GM23338 (cell line): ENCODE results near the gene RBP4. TPM values are rescaled to one million over a fixed set of nuclear protein-coding genes. Genes with fewer than 3 reads are reported as not detected.

Source experiments
- ATAC-seq: fragments of 200-7000 bp; cut with Tn5 transposase; 3 replicates; pipeline ENCODE4 v1.9.1; 2020
- DNase-seq: peaks from one replicate; pipeline ENCODE4 v3.0.0-alpha.2; 2015; ENCODE audit warnings: low spot score
- H2AFZ ChIP-seq: fragments of 200-600 bp; sonication (generic); 2 replicates; pipeline ENCODE4 v1.8.0; 2016; ENCODE audit warnings: antibody characterized with exemption, mild to moderate bottlenecking, moderate library complexity
- H3F3A ChIP-seq: fragments of 200-600 bp; sonication (generic); replicated peaks from 2 replicates; pipeline ENCODE4 v1.8.0; 2017; ENCODE audit warnings: antibody characterized with exemption, mixed run types, low read depth
- H3K27ac ChIP-seq: fragments of 200-600 bp; sonication (generic); 2 replicates; pipeline ENCODE4 v1.6.1; 2016; ENCODE audit warnings: low read depth
- H3K27me3 ChIP-seq: fragments of 200-600 bp; sonication (generic); 2 replicates; pipeline ENCODE4 v1.8.0; 2016; ENCODE audit warnings: mild to moderate bottlenecking, mixed run types, moderate library complexity; ENCODE audit not compliant: insufficient read depth
- H3K36me3 ChIP-seq: fragments of 200-600 bp; sonication (generic); 2 replicates; pipeline ENCODE4 v1.8.0; 2016; ENCODE audit warnings: mild to moderate bottlenecking; ENCODE audit not compliant: insufficient read depth
- H3K4me1 ChIP-seq: fragments of 200-600 bp; sonication (generic); 2 replicates; pipeline ENCODE4 v1.8.0; 2016; ENCODE audit warnings: mild to moderate bottlenecking, moderate library complexity; ENCODE audit not compliant: insufficient read depth
- H3K4me2 ChIP-seq: fragments of 200-600 bp; sonication (generic); 2 replicates; pipeline ENCODE4 v1.7.1; 2017; ENCODE audit warnings: mixed run types
- H3K4me3 ChIP-seq: fragments of 200-600 bp; sonication (generic); 2 replicates; pipeline ENCODE4 v1.6.1; 2016; ENCODE audit warnings: mixed run types
- H3K79me2 ChIP-seq: fragments of 200-600 bp; sonication (generic); replicated peaks from 2 replicates; pipeline ENCODE4 v1.8.0; 2017; ENCODE audit warnings: mild to moderate bottlenecking; ENCODE audit not compliant: insufficient read depth
- H3K9me2 ChIP-seq: fragments of 200-600 bp; sonication (generic); 2 replicates; pipeline ENCODE4 v1.8.0; 2017; ENCODE audit not compliant: insufficient read depth
- H4K20me1 ChIP-seq: fragments of 200-600 bp; sonication (generic); replicated peaks from 2 replicates; pipeline ENCODE4 v1.8.0; 2017; ENCODE audit warnings: mild to moderate bottlenecking; ENCODE audit not compliant: insufficient read depth
- H3K27ac Mint-ChIP-seq: 2 replicates; pipeline ENCODE4 v1.8.0; 2020; ENCODE audit warnings: inconsistent platforms, mild to moderate bottlenecking, moderate library complexity, mixed read lengths
- H3K27me3 Mint-ChIP-seq: 3 replicates; pipeline ENCODE4 v1.8.0; 2022; ENCODE audit warnings: low read depth, mild to moderate bottlenecking, moderate library complexity, mixed read lengths, inconsistent platforms; ENCODE audit not compliant: insufficient read depth, poor library complexity
- H3K36me3 Mint-ChIP-seq: 3 replicates; pipeline ENCODE4 v1.8.0; 2021; ENCODE audit warnings: low read depth, mild to moderate bottlenecking, inconsistent platforms, moderate library complexity, mixed read lengths
- H3K4me1 Mint-ChIP-seq: 3 replicates; pipeline ENCODE4 v1.8.0; 2020; ENCODE audit warnings: mild to moderate bottlenecking, inconsistent platforms, mixed read lengths
- H3K4me3 Mint-ChIP-seq: 3 replicates; pipeline ENCODE4 v1.8.0; 2021; ENCODE audit warnings: moderate library complexity, mild to moderate bottlenecking, inconsistent platforms, mixed read lengths
- H3K9me3 Mint-ChIP-seq: 3 replicates; pipeline ENCODE4 v1.8.0; 2020; ENCODE audit warnings: moderate library complexity, mild to moderate bottlenecking, inconsistent platforms, mixed read lengths
- CREB1 ChIP-seq: fragments of 250-450 bp; sonication (Bioruptor Pico); IDR thresholded peaks from 2 replicates; pipeline ENCODE4 v1.5.0; 2020; ENCODE audit warnings: low read depth, mild to moderate bottlenecking, moderate library complexity
- JUNB ChIP-seq: IDR thresholded peaks from one replicate; pipeline ENCODE4 v1.6.1; 2016; ENCODE audit warnings: antibody characterized with exemption; ENCODE audit not compliant: unreplicated experiment
- POLR2AphosphoS5 ChIP-seq: IDR thresholded peaks from 2 replicates; pipeline ENCODE4 v1.6.1; 2016; ENCODE audit warnings: antibody characterized with exemption, low read depth
- STAT1 ChIP-seq: IDR thresholded peaks from one replicate; pipeline ENCODE4 v1.6.1; 2016; ENCODE audit warnings: antibody characterized with exemption; ENCODE audit not compliant: unreplicated experiment
- ZNF331 ChIP-seq: fragments of 250-450 bp; sonication (Bioruptor Pico); IDR thresholded peaks from 2 replicates; pipeline ENCODE4 v1.5.0; 2020; ENCODE audit warnings: low read depth, mild to moderate bottlenecking, moderate library complexity
- ZNF462 ChIP-seq: fragments of 250-450 bp; sonication (Bioruptor Pico); IDR thresholded peaks from 2 replicates; pipeline ENCODE4 v1.5.0; 2020; ENCODE audit warnings: mild to moderate bottlenecking, moderate library complexity
- polyA plus RNA-seq: library from polyadenylated mRNA; unstranded; fragments of >200 nt; fragmentation: Nextera tagmentation; extraction: Ambion mirVana; gene quantifications from 2 replicates; pipeline ENCODE4 v1.2.1, GENCODE V29; 2016
- total RNA-seq: library from RNA; depleted of rRNA; stranded (reverse); fragments of >200 nt; shearing (Covaris generic); gene quantifications from 2 replicates; pipeline ENCODE4 v1.2.3, GENCODE V29; 2014
- TF ChIP-seq, protein P1 (sequence below), 2 experiments: fragments of 200-600 bp in 1 of 2; sonication (generic) in 1 of 2; conservative IDR thresholded peaks; 2 replicates each; pipeline versions ENCODE4 v1.5.1 to v1.6.1; 2016 to 2017; ENCODE audit warnings: antibody characterized with exemption in 2 of 2, low read depth in 2 of 2, mild to moderate bottlenecking in 2 of 2, moderate library complexity in 1 of 2
- TF ChIP-seq, protein P2 (sequence below): IDR thresholded peaks from 2 replicates; pipeline ENCODE4 v1.6.1; 2016; ENCODE audit warnings: antibody characterized with exemption
- TF ChIP-seq, protein P3 (sequence below): IDR thresholded peaks from one replicate; pipeline ENCODE4 v1.6.1; 2018; ENCODE audit warnings: antibody characterized with exemption; ENCODE audit not compliant: unreplicated experiment

RBP4 gene
- total and polyA plus RNA-seq, 2 experiments from 2014 or later, result 0.79 to 1.0 TPM

GRCh38 chr10:93570383-93570782, 30.7 kb downstream of the RBP4 start:
- H3K4me1 ChIP-seq, result peaks cover 6% of the 10 kb centered on the region
- no peak overlapping the region for H3K4me3 ChIP-seq
- DNase-seq (peak; percentile 18), ATAC-seq (no peak)
- no peaks in the 10 kb centered on the region for H3K36me3 ChIP-seq
- Mint-ChIP-seq H3K9me3 (no peaks in the 10 kb centered on the region), H3K27me3 (peaks cover 51% of the 10 kb centered on the region), H3K36me3 (no peaks in the 10 kb centered on the region), H3K27ac (no peak overlapping the region), H3K4me1 (peaks cover 14% of the 10 kb centered on the region), H3K4me3 (no peak overlapping the region)
- no peak overlapping the region for H2AFZ ChIP-seq
- no peaks in the 10 kb centered on the region for H3K9me2 ChIP-seq
- peaks cover 7% of the 10 kb centered on the region; the same call in 1 of the 2 replicates for H3F3A ChIP-seq
- H3K79me2 ChIP-seq, result no peaks in the 10 kb centered on the region
- no peak overlapping the region for H3K4me2 ChIP-seq
- no peak overlapping the region for H3K27ac ChIP-seq
- TF ChIP-seq, protein P1, sequence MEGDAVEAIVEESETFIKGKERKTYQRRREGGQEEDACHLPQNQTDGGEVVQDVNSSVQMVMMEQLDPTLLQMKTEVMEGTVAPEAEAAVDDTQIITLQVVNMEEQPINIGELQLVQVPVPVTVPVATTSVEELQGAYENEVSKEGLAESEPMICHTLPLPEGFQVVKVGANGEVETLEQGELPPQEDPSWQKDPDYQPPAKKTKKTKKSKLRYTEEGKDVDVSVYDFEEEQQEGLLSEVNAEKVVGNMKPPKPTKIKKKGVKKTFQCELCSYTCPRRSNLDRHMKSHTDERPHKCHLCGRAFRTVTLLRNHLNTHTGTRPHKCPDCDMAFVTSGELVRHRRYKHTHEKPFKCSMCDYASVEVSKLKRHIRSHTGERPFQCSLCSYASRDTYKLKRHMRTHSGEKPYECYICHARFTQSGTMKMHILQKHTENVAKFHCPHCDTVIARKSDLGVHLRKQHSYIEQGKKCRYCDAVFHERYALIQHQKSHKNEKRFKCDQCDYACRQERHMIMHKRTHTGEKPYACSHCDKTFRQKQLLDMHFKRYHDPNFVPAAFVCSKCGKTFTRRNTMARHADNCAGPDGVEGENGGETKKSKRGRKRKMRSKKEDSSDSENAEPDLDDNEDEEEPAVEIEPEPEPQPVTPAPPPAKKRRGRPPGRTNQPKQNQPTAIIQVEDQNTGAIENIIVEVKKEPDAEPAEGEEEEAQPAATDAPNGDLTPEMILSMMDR (conservative IDR thresholded peaks at IDR 0.05; ENCODE audit: low read depth in 2 of 2), result no peak
- TF ChIP-seq POLR2AphosphoS5 (no peak), ZNF331 (no peak), ZNF462 (no peak), JUNB (peak; percentile 69), STAT1 (no peak), CREB1 (CRISPR knock-in tag) (no peak)
- TF ChIP-seq, protein P2, sequence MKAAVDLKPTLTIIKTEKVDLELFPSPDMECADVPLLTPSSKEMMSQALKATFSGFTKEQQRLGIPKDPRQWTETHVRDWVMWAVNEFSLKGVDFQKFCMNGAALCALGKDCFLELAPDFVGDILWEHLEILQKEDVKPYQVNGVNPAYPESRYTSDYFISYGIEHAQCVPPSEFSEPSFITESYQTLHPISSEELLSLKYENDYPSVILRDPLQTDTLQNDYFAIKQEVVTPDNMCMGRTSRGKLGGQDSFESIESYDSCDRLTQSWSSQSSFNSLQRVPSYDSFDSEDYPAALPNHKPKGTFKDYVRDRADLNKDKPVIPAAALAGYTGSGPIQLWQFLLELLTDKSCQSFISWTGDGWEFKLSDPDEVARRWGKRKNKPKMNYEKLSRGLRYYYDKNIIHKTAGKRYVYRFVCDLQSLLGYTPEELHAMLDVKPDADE, result no peak
- TF ChIP-seq, protein P3, sequence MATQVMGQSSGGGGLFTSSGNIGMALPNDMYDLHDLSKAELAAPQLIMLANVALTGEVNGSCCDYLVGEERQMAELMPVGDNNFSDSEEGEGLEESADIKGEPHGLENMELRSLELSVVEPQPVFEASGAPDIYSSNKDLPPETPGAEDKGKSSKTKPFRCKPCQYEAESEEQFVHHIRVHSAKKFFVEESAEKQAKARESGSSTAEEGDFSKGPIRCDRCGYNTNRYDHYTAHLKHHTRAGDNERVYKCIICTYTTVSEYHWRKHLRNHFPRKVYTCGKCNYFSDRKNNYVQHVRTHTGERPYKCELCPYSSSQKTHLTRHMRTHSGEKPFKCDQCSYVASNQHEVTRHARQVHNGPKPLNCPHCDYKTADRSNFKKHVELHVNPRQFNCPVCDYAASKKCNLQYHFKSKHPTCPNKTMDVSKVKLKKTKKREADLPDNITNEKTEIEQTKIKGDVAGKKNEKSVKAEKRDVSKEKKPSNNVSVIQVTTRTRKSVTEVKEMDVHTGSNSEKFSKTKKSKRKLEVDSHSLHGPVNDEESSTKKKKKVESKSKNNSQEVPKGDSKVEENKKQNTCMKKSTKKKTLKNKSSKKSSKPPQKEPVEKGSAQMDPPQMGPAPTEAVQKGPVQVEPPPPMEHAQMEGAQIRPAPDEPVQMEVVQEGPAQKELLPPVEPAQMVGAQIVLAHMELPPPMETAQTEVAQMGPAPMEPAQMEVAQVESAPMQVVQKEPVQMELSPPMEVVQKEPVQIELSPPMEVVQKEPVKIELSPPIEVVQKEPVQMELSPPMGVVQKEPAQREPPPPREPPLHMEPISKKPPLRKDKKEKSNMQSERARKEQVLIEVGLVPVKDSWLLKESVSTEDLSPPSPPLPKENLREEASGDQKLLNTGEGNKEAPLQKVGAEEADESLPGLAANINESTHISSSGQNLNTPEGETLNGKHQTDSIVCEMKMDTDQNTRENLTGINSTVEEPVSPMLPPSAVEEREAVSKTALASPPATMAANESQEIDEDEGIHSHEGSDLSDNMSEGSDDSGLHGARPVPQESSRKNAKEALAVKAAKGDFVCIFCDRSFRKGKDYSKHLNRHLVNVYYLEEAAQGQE, result no peak
- no peaks in the 10 kb centered on the region; the same call in 1 of the 2 replicates for H4K20me1 ChIP-seq
- peaks cover 74% of the 10 kb centered on the region for H3K27me3 ChIP-seq
